GM19035 (cell line): ENCODE data around the gene IL1R1.

Source experiments
- ATAC-seq: cut with Tn5 transposase; IDR thresholded peaks from one replicate; pipeline ENCODE4 v1.9.1; 2021; ENCODE audit not compliant: unreplicated experiment

Gene IL1R1

DNA sequence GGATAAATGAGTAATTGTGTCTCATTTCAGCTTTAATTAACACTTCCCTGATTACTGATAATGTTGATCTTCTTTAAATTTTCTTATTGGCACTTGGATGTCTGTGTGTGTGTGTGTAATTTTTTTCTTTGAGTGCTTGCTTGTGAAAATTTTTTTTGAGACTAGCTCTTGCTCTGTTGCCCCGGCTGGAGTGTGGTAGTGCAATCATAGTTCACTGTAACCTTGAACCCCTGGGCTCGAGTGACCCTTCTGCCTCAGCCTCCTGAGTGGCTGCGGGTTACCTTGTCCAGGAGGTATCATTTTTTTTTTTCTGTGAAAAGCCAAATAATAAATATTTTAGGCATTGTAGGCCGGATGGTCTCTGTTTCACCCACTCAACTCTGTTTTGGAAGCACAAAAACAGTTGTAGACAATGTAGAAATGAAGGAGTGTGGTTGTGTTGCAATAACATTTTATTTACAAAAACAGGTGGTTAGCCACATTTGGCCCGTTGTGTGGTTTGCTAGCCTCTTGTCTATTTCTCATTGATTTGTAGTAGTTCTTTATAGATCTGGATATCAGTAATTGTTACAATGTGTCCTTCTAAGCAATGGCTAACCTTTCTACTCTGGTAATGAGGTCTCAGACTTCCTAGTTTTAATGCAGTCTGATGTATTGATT, 52.2 kb downstream of the IL1R1 start:
- no peak for ATAC-seq

DNA sequence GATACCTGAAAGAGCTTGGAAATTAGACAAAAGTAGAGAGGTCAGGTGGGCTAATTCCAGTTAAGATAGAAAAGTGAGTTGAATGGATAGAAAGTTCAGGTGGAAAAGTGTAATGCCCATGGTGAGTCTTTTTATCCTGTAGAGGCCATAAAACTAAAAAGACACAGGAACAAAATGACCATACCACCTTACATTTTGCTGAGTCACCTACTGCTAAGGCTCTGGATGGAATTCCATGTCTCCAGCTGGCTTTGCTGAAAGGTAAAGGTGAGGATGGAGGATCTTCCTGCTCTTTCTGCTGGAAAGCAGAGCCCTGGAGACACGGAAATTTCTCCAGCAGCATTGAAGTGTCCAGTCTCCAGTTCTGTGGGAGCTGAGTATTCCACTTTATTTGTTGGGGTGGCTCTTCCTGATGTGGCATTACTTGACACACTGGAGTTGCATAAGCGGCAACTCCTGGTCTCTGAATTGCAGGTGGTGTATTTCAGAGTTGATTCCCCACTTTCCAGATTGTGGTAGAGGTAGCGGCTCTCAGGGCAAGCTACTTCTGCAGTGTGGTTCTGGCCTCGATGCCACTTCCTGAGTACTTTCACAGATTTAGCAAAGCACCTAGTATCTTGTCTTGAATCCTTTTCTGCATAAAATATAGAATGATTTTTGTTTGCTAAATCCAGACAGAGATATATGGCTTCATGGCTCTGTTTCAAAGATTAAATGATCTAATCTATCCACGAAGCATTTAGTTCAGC, 55.0 kb downstream of the IL1R1 start:
- ATAC-seq, result no peak

- ATAC-seq, result no peak
Observed at GRCh38 chr2:102200539-102200938, 58.0 kb downstream of the IL1R1 start.

DNA sequence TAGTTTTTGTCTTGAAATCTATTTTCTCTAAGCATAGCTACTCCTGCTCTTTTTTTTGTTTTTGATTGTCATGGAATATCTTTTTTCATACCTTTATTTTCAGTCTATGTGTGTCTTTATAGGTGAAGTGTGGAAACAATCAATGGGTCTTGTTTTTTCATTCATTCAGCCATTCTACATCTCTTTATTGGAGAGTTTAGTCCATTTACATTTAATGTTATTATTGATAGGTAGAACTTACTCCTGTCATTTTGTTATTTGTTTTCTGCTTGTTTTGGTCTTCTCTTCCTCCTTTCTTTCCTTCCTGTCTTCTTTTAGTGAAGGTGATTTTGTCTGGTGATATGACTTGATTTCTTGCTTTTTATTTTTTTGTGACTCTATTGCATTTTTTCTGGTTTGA, 62.1 kb downstream of the IL1R1 start:
- no peak for ATAC-seq

DNA sequence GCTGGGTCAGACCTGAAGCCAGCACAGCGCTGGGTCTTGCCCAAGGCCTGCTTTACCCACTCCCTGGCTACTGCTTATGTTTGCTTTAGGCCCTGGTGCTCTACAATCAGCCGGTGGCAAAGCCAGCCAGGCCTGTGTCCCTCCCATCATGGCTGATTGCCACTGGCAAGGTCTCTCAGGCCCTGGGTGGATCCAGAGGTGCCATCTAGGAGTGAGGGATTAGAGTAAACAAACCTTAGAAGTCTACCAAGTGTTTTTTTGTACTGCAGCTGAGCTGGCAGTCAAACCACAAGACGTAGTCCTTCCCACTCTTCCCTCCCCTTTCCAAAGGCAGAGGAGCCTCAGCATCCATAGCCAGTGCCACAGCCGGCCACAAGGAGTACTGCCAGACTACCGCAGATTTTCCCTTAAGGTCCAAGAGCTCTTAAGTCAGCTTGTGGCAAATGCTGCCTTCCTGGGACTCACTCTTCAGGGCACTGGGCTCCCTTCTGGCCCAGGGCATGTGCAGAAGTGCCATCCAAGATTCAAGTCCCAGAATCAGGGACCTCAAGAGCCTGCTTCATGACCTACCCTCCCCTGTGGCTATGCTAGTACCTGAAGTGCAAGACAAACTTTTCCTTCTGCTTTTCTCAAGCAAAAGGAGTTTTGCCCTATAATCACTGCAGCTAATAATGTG, 64.3 kb downstream of the IL1R1 start:
- ATAC-seq, result no peak

GRCh38 chr2:102208774-102209173, 66.2 kb downstream of the IL1R1 start:
- ATAC-seq, result no peak

- no peak for ATAC-seq
Observed at GRCh38 chr2:102209474-102209873, 66.9 kb downstream of the IL1R1 start.

DNA sequence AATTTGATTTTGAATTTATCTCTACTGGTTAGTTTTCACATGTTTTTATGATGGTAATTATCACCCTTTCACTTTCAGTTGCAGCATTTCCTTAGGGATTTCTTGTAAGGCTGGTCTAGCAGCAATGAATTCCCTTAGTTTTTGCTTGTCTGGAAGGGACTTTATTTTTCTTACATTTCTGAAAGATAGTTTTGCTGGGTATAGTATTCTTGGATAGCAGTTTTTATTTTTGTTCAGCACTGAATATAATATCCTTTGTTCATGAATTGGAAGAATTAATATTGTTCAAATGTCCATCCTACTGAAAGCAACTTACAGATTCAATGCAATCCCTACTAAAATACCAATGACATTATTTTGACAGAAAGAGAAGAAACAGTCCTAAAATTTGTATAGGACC, 74.5 kb downstream of the IL1R1 start:
- no peak for ATAC-seq

DNA sequence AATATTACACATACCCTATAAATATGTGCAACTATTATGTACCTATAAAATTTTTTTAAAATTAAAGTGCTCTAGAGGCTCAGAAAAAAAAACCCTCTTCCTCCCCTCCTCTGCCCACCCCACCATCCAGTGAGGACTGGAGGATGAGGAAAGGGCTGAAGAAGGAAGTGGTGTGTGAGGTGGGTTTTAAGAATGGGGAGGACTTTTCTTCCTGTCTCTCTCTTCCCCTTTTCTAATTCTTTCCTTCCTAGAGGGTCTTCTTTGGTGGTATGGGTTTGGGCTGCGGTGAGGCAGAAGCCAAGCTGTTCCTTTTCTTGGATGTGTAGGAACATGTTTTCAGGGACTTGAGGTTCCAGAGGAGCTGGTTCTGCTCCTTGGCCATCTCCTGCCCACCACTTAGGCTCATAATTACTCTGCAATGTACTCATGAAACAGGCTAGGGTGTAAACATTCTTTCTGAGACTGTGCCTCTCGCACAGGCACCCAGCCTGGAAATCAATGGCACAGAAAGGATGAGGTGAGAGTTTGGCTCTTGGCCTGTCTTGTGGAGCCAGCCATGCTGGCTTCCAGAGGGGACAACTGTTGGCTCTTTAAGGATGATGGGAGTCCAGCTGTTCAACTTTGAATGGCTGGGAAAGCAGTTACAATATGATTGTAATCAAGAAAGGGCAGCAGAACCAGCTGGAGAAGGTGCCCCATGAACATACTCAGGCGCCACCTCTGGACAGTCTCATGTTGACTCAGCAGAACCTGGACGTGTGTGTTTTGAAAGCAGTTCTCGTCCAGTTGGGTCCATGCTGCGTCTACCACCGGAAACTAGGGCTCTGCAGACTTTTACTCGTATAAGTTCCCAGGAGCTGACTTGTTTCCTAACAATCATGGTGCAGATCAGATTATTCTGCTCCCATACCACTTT, 82.5 kb downstream of the IL1R1 start:
- no peak for ATAC-seq

GRCh38 chr2:102226171-102226570, 83.6 kb downstream of the IL1R1 start:
- ATAC-seq, result no peak

DNA sequence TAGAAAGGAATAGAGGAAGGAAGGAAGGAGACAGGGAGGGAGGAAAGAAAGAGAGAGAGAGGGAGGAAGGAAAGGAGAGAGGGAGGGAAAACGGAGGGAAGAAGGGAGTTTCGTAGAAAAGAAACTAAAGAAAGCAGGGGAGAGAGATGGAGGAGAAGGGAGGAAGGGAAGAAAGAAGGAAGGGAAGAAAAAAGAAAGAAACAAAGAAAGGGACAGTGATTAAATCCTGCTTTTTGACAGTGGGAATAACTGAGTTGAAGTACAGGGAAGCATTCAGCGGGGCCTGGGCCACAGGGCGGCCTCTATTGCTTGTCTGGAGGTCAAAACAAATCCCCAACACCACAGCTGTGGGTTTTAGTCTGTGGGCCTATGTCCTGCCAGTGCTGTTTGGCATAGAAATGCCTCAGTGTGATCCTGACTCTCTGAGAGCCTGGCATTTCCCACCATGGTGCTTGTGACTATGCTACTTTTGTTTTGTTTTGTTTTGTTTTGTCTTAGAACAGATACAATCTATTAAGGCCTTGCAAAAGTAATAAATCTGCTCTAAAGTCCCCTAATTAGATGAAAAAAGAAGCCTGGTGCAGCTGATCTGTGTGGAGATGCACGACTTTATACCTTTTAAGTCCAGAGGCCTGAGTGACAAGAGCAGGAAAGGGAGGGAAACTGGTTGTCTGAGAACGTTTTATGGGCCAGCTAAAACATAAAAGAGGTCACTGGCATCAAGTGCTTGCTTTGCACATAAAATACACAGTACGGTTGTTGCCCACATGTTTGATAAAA, 84.3 kb downstream of the IL1R1 start:
- ATAC-seq, result no peak

DNA sequence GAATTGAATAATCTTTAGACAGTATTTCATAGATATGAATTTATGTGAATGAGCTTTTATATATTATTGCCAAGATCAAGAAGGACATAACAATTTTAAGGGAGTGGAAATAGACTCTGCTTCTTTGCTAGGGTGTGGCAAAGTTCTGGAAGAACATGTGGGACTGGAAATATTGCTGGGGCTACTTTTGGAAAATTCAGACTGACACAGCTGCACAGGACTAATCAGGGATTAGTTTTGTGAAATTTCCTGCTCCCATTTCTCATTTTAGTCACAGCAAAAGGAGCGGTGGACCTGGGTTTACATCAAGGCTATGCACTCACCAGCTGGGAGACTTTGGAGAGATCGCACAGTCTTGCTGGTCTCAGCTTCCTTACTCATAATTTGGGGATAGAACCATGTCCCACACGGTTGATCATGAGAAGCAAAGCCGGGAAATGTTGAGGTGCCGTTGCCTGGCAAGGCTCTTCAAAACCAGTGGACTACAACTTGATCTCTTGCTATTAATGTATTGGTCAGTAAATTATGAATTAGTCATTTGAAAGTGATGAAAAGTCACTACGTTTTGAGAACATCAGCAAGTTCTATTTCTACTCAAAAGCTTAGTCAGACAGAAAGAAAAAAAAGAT, 86.7 kb downstream of the IL1R1 start:
- ATAC-seq, result no peak
